RWPE1 (cell line): ENCODE measurements around the gene TMC8.

ENCODE experiments used
- CTCF ChIA-PET: fragments of 350-600 bp; sonication (Branson Sonifier 250); formaldehyde crosslinking; extraction: SDS; loops from one replicate; lab custom pipeline; 2021; lab: Yijun Ruan, JAX
- POLR2A ChIA-PET: fragments of 400-600 bp; formaldehyde crosslinking; extraction: SDS; loops from one replicate; lab custom pipeline; 2020; ENCODE audit warnings: antibody characterized with exemption; ENCODE audit not compliant: low non-redundant PET; lab: Yijun Ruan, JAX
- DNase-seq: peaks from one replicate; pipeline ENCODE4 v3.0.0; 2012; ENCODE audit warnings: low spot score
- H3K27ac ChIP-seq: fragments of 450-650 bp; 2 replicates; pipeline ENCODE4 v1.5.1; 2017
- TF ChIP-seq, protein P1 (sequence below): fragments of 450-650 bp; conservative IDR thresholded peaks from 2 replicates; pipeline ENCODE4 v1.5.1; 2017; ENCODE audit warnings: low read depth, mild to moderate bottlenecking

Gene TMC8

DNA sequence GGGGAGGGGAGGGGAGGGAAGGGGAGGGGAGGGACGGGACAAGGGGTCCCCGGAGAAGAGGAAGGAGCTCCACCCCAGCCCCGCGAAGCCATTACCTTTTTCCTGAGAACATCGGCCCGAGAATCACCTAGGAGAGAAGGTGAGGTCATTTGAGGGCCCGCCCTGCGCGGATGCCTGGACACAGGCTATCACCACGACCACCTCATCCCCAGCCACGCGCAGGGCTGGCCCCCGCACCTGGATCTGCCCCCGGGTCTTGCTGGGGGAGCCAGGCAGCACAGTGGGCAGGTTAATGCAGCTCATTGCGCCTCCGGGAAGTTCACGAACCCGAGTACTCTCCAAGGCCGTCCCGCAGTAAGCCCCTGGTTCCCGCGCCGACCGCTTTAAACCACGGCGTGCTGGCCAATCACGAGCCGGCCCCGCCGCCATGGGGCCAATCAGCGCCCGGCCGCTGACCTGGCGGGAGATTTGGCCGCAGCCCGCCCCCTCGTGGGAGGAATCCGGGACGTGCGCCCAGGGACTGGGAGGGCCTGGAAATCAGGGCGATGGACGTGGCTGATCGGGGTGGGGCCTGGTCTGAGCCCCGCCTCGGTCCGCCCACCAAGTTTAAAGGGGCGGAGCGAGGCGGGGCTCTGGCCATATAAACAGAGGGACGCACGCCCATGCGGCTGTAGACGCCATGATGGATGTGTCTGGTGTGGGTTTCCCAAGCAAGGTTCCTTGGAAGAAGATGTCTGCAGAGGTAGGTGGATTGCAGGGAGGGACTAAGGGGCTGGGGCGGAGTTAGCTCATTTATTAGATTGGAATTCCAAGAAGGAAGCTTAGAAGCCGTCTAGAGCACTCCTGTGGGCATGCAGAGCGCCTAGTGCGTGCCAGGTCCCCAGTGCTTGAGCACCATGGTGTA lies 56.4 kb downstream of the TMC8 start, which contains the start of the genes AFMID and TK1:
TSS of gene AFMID (plus strand) at position 671 of the 904 bp plus-strand sequence. CDS start at position 680, 9 bp downstream.
TSS of gene TK1 (minus strand) at position 361 of the 904 bp plus-strand sequence. CDS start at position 303, 58 bp downstream.
- peak within 1 kb of the TSS; percentile 81 for H3K27ac ChIP-seq
- TF ChIP-seq, protein P1, sequence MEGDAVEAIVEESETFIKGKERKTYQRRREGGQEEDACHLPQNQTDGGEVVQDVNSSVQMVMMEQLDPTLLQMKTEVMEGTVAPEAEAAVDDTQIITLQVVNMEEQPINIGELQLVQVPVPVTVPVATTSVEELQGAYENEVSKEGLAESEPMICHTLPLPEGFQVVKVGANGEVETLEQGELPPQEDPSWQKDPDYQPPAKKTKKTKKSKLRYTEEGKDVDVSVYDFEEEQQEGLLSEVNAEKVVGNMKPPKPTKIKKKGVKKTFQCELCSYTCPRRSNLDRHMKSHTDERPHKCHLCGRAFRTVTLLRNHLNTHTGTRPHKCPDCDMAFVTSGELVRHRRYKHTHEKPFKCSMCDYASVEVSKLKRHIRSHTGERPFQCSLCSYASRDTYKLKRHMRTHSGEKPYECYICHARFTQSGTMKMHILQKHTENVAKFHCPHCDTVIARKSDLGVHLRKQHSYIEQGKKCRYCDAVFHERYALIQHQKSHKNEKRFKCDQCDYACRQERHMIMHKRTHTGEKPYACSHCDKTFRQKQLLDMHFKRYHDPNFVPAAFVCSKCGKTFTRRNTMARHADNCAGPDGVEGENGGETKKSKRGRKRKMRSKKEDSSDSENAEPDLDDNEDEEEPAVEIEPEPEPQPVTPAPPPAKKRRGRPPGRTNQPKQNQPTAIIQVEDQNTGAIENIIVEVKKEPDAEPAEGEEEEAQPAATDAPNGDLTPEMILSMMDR: peak; percentile 69
- CTCF ChIA-PET: interaction anchor here (0.5 to 1.5 kb wide), 13 partner anchors 11 to 237 kb away, joined by 3 to 6 read pairs (median 4); no protein-coding TSS in a partner anchor
- DNase-seq: peak; percentile 99
- POLR2A ChIA-PET: interaction anchor here (1.0 kb wide), 1 partner anchor 12 kb away, joined by 3 read pairs; no protein-coding TSS in a partner anchor
